ENCODE measurements around the gene CHST3.
A peak's percentile ranks its signal among the peaks of the same experiment; 100 is the strongest.

GRCh38 chr10:71985542-71986250, 21.5 kb downstream of the CHST3 start:
- no peak for TF ChIP-seq CTCF (IDR thresholded peaks at IDR 0.05)
- peak in 1 of 2 donors; percentile 69 for TF ChIP-seq POLR2AphosphoS5 (IDR thresholded peaks at IDR 0.05; ENCODE audit: insufficient read depth in 1 of 2, low read depth in 1 of 2)
- TF ChIP-seq POLR2A (IDR thresholded peaks at IDR 0.05): no peak
